NCI-H524 treated with DMSO at 0.1 percent for 48 hours (cell line): ENCODE results near the gene HOXB2.

Experiments
- DNase-seq: peaks from one replicate; lab custom pipeline; 2025; lab: John Stamatoyannopoulos, UW

HOXB2 gene

GRCh38 chr17:48545022-48545375, at the start of gene HOXB2:
TSS of gene HOXB2 (minus strand) at chr17:48545109. CDS start at chr17:48544911, 198 bp downstream.
- DNase-seq: no peak

GRCh38 chr17:48593840-48594537, 49.1 kb upstream of the HOXB2 start:
- DNase-seq: no peak

GRCh38 chr17:48593126-48593829, 48.4 kb upstream of the HOXB2 start, which contains the start of gene HOXB5:
TSS of gene HOXB5 (minus strand) at chr17:48593779. CDS start at chr17:48593682, 97 bp downstream.
- no peak for DNase-seq

- no peak for DNase-seq
These were observed 47.7 kb upstream of the HOXB2 start for GRCh38 chr17:48592577-48592976.

GRCh38 chr17:48592057-48592514, 47.2 kb upstream of the HOXB2 start:
- no peak for DNase-seq

GRCh38 chr17:48591255-48592056, 46.5 kb upstream of the HOXB2 start:
- DNase-seq: no peak

GRCh38 chr17:48590607-48591161, 45.8 kb upstream of the HOXB2 start:
- DNase-seq: no peak

- no peak for DNase-seq
These were observed 45.1 kb upstream of the HOXB2 start, which contains the start of gene HOXB3 for GRCh38 chr17:48589831-48590606. TSS of gene HOXB3 (minus strand) at chr17:48590241. CDS start at chr17:48552474, 37,767 bp downstream.

GRCh38 chr17:48589060-48589830, 44.3 kb upstream of the HOXB2 start:
- DNase-seq: no peak

- DNase-seq: no peak
These were observed 43.6 kb upstream of the HOXB2 start for GRCh38 chr17:48588528-48588927.

GRCh38 chr17:48588074-48588415, 43.1 kb upstream of the HOXB2 start:
- no peak for DNase-seq

GRCh38 chr17:48587276-48588073, 42.6 kb upstream of the HOXB2 start:
- no peak for DNase-seq

GRCh38 chr17:48586355-48587258, 41.7 kb upstream of the HOXB2 start:
- no peak for DNase-seq

GRCh38 chr17:48584223-48584741, 39.4 kb upstream of the HOXB2 start:
- no peak for DNase-seq

- no peak for DNase-seq
These were observed 38.9 kb upstream of the HOXB2 start for GRCh38 chr17:48583708-48584222.

GRCh38 chr17:48582750-48583069, 37.8 kb upstream of the HOXB2 start:
- no peak for DNase-seq

GRCh38 chr17:48579760-48580554, 35.0 kb upstream of the HOXB2 start:
- DNase-seq: no peak

- no peak for DNase-seq
These were observed 34.5 kb upstream of the HOXB2 start for GRCh38 chr17:48579471-48579759.
